GM18517 (cell line): ENCODE measurements around the gene VAMP2.

ENCODE experiments used
- ATAC-seq: cut with Tn5 transposase; IDR thresholded peaks from one replicate; pipeline ENCODE4 v1.9.1; 2021; ENCODE audit warnings: mild to moderate bottlenecking, moderate library complexity; ENCODE audit not compliant: unreplicated experiment

The VAMP2 gene

DNA sequence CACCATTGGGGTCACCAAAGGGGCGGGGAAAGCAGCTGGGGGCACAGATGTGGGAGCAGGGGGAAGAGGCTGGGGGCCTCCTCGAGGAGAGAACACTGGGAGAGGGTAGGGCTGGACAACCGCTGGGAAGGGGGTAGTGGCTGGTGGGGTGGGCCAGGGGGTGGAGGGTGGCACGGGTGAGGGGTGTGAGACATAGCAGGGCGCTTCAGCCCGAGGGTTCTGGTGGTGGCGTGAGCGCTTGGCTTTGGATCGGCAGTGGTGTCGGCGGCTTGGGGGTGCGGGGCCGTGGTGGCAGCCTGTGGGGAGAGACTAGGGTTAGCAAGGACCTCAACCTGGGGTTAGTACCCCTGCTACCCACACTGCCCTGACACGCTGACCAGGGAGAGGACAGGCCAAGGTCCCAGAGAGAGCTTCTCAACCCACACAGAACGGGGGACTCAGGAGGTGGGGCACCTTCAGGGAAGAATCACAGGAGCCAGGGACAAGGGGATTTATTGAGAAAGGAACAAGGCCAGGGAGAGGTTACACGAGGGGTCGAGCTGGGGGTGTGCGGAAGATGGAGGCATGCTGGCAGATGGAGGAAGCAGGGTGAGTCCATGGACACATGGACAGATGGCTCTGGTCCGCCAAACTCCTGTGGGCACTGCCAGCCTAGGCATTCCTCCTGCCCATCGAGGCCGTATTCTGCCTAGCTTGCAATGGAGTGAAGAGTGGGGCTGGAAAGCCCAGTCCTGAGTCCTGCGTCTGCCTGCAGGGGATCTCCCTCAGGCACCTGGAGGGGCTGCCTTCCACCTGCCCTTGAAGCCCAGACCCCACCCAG lies 19.0 kb downstream of the VAMP2 start:
- ATAC-seq, result no peak

DNA sequence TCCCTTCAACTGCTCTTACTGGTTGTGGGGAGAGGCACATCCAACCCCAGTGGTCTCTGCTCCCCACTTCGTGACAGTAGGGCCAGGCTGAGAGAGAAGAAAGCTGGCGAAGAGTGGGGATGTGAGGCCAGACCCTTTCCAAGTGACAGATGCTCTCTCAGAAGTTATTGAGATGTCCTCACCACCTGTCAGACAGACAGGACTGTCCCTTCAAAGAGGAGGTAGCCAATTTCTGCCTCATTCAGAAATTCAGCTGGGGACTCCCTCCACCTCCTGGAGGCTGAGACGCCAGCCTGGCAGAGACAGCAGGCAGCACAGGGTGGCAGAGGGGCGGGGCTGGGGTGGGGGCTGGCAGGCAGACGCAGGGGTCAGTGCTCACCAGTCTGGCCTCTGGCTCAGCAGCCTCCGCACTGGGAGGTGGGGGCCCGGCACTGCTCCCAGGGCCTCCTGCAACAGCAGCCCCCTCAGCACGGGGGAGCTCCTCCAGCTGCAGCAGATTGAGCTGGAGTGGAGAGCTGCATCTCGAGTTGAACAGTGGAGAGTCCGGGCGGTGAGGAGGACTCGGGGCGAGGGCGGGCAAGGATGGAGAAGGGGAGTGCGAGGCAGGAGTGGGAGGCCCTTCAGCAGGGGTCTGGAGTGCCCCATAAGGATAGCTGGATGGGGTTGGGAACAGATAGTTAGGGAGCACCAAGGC lies 19.7 kb downstream of the VAMP2 start:
- ATAC-seq, result no peak

DNA sequence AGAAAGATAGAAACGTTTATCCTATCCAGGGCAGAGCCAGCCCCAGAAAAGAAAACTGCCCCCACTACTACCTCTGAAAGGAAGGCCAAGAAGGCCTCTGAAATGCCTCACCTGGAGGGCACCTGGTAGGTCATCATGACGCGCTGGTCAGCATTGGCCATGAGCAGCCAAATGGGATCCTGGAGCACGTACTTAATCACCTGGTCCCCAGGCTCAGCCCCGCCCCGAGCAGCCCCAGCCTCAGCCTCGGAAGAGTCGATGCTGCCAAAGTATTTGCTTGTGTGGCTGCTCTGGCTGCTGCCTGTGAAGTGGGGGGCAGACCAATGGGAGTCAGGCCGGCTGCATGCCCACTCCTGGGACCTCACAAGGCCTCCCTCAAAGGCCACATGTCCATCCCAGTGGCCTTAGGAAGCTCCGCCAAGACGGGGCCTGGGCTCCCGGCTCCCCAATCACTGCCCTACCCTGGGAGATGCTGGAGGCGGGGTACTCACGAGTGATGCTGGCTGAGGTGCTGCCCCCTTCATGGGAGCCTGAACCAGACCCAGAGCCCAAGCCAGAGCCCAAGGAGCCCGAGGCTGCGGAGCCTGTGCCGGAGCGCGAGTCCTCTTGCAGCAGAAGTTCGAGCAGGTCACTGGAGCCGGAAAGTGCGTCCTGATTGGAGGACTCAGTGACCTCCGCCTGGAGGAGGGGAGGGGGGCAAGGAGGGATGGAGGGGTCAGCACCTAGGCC lies 20.4 kb downstream of the VAMP2 start:
- no peak for ATAC-seq

GRCh38 chr17:8141741-8142140 lies 21.0 kb downstream of the VAMP2 start:
- ATAC-seq, result no peak

- no peak for ATAC-seq
Measured at GRCh38 chr17:8141045-8141444, 21.7 kb downstream of the VAMP2 start.

DNA sequence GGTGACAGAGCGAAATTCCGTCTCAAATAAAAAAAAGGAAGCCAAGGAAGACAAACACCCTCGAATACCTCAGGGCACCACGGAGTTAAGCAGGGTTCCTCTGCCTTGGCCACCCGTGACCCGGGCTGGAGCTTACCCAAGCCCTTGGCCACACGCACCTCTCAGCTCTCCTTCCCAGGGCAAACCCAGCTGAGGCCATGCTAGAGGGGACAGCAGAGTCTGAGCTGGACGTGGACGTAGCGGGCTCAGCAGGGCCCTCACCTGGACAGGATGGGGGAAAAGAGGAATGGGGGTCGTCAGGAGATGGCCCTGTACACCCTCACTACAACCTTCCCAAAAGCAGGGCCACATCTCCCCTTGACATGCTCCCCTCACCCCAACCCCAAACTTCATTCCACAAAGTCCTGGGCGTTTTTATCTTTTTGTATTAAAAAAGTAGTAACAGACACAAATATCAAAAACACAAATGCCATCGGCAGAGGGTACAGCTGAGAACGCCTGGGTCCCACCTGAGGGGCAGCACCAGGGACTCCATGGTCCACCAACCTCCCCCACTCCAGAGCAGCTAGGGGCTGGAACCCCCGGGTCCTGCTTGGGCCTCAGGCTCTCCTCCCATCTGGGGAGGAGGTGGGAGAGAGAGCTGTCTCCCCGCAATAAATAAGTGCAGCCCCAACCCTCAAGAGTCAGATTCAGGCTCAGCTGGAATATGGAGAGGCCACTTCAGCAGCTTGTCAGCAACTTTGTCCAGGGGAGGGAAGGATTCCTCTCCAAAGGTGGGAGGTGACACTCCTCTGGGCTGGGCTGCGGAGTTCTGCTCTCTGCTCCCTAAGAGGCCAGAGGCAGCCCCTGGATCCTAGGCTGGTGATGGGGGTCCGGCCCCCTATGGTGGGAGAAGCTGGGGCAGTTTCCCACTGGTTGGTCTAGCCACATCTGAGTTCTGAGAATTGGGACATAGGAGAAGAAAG lies 22.4 kb downstream of the VAMP2 start:
- no peak for ATAC-seq

GRCh38 chr17:8138672-8139371 lies 23.9 kb downstream of the VAMP2 start:
- peak; percentile 66 for ATAC-seq

- ATAC-seq, result no peak
Measured at GRCh38 chr17:8138374-8138671, 24.4 kb downstream of the VAMP2 start.

DNA sequence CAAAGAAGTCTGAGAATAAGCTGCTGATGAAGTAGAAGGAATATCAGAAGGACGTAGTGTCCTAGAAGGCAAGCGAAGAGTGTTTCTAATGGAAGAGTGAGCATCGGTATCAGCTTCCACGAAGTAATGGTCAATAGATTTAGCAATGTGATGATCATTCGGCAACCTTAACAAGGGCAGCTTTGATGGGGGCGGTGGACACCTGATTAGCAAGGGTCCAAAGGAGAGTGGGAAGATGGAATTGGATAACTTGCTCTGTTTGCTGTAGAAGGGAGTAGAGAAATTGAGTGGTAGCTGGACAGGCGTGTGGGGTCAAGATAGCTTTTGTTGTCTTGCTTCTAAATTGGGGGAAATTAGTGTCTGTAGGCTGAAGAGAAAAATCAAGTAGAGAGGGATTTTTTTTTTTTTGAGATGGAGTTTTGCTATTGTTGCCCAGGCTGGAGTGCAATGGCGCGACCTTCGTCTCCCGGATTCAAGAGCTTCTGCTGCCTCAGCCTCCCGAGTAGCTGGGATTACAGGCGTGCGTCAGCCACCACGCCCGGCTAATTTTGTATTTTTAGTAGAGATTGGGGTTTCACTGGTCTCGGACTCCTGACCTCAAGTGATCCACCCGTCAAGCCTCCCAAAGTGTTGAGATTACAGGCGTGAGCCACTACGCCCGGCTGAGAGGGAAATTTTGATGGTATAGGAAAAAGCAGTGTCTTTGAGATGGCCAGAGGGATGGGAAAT lies 24.9 kb downstream of the VAMP2 start:
- ATAC-seq, result no peak

- ATAC-seq, result no peak
Measured at GRCh38 chr17:8133941-8134340, 28.8 kb downstream of the VAMP2 start.

DNA sequence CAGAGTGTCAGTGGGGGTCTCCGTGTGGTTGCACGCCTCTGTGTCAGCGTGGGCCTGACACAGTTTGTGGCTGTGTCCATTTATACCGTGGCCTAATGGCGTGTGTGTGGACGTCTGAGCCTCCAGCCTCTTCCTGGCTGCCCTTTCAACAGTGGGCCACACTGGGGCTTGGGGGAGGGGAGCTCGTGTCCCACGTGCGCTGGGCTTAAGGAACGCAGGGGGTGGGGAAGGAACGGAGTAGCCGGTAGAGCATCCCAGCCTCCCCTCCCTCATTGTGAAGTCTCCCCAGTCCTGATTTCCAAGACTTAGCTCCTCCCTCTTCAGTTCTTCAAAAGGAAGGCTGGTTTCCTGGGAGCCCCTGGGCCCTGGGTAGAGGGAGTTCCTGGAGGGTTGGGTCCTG lies 29.3 kb downstream of the VAMP2 start:
- ATAC-seq, result no peak

- no peak for ATAC-seq
Measured at GRCh38 chr17:8131844-8132441, 30.8 kb downstream of the VAMP2 start.

DNA sequence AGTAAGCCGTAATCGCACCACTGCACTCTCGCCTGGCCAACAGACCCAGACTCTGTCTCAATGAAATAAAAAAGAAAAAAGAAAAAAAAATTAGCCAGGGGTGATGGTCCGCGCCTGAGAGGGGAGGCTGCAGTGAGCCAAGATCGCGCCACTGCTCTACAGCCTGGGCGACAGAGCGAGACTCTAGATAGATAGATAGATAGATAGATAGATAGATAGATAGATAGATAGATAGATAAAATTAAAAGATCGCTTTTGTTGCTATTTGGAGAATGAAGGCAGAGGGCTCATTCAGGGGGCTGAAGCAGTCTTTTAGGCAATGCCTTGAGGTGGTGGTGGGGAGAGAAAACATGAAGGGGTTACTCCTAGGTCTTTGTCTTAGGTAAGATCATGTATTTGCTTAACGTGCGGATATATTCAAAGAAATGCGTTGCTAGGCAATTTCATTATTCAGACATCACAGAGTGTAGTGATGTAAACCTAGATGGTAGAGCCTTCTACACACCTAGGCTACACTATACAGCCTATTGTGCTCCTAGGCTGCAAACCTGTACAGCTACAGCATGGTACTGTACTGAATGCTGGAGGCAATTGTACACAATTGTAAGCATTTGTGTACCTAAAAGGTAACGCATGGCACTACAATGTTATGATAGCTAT lies 34.5 kb downstream of the VAMP2 start:
- no peak for ATAC-seq

DNA sequence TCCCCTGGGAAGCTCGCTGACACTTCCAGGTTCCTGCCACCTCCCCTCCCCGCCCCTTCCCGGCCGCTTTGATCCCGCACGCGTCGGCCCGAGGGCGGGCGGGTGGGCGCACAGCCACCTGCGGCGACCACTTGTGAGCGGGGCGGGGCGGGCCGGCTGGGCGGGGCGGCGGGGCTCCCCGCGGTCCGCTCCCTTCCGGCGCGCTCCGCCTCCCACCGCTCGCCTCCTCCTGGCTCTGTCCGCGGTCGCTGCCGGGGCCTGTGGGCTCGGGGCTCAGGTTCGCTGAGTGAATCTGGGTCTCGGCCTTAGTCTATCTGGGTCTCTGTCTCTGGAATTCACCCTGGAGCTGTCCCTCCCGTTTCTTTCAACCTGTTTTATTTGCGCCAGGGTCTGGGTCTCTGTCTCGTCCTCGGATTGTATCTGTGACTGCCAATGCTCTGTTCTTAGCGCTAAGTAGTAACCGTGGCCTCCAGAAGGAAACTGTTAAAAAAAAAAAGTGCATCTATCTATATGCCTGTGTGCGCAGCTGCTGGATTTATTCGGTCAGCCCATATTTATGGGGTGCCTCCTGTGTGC lies 36.2 kb downstream of the VAMP2 start:
- no peak for ATAC-seq

- no peak for ATAC-seq
Measured at GRCh38 chr17:8125947-8126490, 36.7 kb downstream of the VAMP2 start.

GRCh38 chr17:8125154-8125946 lies 37.4 kb downstream of the VAMP2 start:
- ATAC-seq, result no peak
